Endothelial cell of umbilical vein (primary cell): ENCODE results near the gene WNT2. TPM values are rescaled to one million over a fixed set of nuclear protein-coding genes. Genes with fewer than 3 reads are reported as not detected.

Experiments used
- BruUV-seq: library from RNA; stranded (reverse); fragments of 400-500 nt; replicated peaks from 2 replicates; lab custom pipeline; 2021; lab: Mats Ljungman, UMichigan
- CTCF ChIA-PET: fragments of 300-600, 350-600 bp; sonication (Branson Sonifier 250); formaldehyde crosslinking; loops from one replicate; lab custom pipeline; 2021; ENCODE audit warnings: antibody characterized with exemption, inconsistent platforms; lab: Charles Lee
- POLR2A ChIA-PET: fragments of 300-600, 350-600 bp; sonication (Branson Sonifier 250); formaldehyde crosslinking; loops from one replicate; lab custom pipeline; 2021; ENCODE audit warnings: antibody characterized with exemption, inconsistent platforms; lab: Charles Lee
- DNase-seq: peaks from one replicate; pipeline ENCODE4 v3.0.0-alpha.2; 2011; ENCODE audit warnings: low read depth, low spot score
- FAIRE-seq: peaks from 2 replicates; lab custom pipeline; 2011; peaks lifted over from hg19 to GRCh38; lab: Jason Lieb, UNC
- H2AFZ ChIP-seq: 2 replicates; pipeline ENCODE4 v1.6.0; 2012; ENCODE audit warnings: low read depth, low read length, control low read depth, inconsistent platforms
- H3K27ac ChIP-seq: 2 replicates; pipeline ENCODE4 v1.5.1; 2011; ENCODE audit warnings: low read depth, mild to moderate bottlenecking, control low read depth, low read length, moderate library complexity; ENCODE audit not compliant: insufficient read depth
- H3K27me3 ChIP-seq, 2 experiments: 2 replicates each; pipeline versions ENCODE4 v1.6.0 to v1.6.1; 2011; ENCODE audit warnings: low read length in 2 of 2, mixed read lengths in 1 of 2; ENCODE audit not compliant: control insufficient read depth in 2 of 2, insufficient read depth in 2 of 2
- H3K36me3 ChIP-seq, 2 experiments: 2 replicates in 1 of 2; 3 replicates in 1 of 2; pipeline ENCODE4 v1.5.1; 2011; ENCODE audit warnings: low read length in 2 of 2, mild to moderate bottlenecking in 1 of 2, moderate library complexity in 1 of 2; ENCODE audit not compliant: control insufficient read depth in 2 of 2, insufficient read depth in 2 of 2; ENCODE audit errors: extremely low read depth in 1 of 2
- H3K4me1 ChIP-seq: 3 replicates; pipeline ENCODE4 v1.5.1; 2011; ENCODE audit warnings: mild to moderate bottlenecking, low read length; ENCODE audit not compliant: control insufficient read depth, insufficient read depth; ENCODE audit errors: extremely low read depth
- H3K4me2 ChIP-seq: 2 replicates; pipeline ENCODE4 v1.6.1; 2011; ENCODE audit warnings: low read length, control low read depth, mixed read lengths; ENCODE audit not compliant: insufficient read depth
- H3K4me3 ChIP-seq, 3 experiments: fragments of 200-600 bp in 1 of 3; sonication (generic), shearing (Covaris generic) in 1 of 3; replicated peaks in 1 of 3; 2 replicates each; pipeline ENCODE4 v1.5.1; 2011 to 2016; ENCODE audit warnings: control low read depth in 3 of 3, low read length in 3 of 3, mild to moderate bottlenecking in 2 of 3, inconsistent platforms in 1 of 3, low read depth in 1 of 3, moderate library complexity in 1 of 3; ENCODE audit not compliant: insufficient read depth in 1 of 3
- H3K79me2 ChIP-seq: 2 replicates; pipeline ENCODE4 v1.6.0; 2012; ENCODE audit warnings: low read length, inconsistent platforms; ENCODE audit not compliant: control insufficient read depth, insufficient read depth
- H3K9ac ChIP-seq: replicated peaks from 2 replicates; pipeline ENCODE3; 2011; ENCODE audit warnings: low read length, control low read depth; ENCODE audit not compliant: insufficient read depth; ENCODE audit errors: extremely low read depth
- H3K9me1 ChIP-seq: replicated peaks from 3 replicates; pipeline ENCODE4 v1.6.0; 2011; ENCODE audit warnings: mild to moderate bottlenecking, low read length; ENCODE audit not compliant: control insufficient read depth, insufficient read depth; ENCODE audit errors: extremely low read depth
- H3K9me3 ChIP-seq: replicated peaks from 2 replicates; pipeline ENCODE4 v1.5.1; 2012; ENCODE audit warnings: low read length, inconsistent platforms; ENCODE audit not compliant: control insufficient read depth, insufficient read depth
- H4K20me1 ChIP-seq: replicated peaks from 2 replicates; pipeline ENCODE3; 2011; ENCODE audit warnings: mild to moderate bottlenecking, low read length; ENCODE audit not compliant: control insufficient read depth, insufficient read depth; ENCODE audit errors: extremely low read depth
- CTCF ChIP-seq, 2 donors: IDR thresholded peaks; 1 replicate in 1 of 2; 2 replicates in 1 of 2; pipeline ENCODE4 v1.5.1; 2011; ENCODE audit warnings: low read length in 2 of 2, mild to moderate bottlenecking in 2 of 2, moderate library complexity in 2 of 2, control low read depth in 1 of 2, inconsistent platforms in 1 of 2, low read depth in 1 of 2; ENCODE audit not compliant: insufficient read depth in 1 of 2; ENCODE audit errors: extremely low read depth in 1 of 2
- EZH2 ChIP-seq: IDR thresholded peaks from 2 replicates; pipeline ENCODE4 v1.6.1; 2012; ENCODE audit warnings: borderline replicate concordance, low read depth, mild to moderate bottlenecking, moderate library complexity, low read length, inconsistent platforms; ENCODE audit not compliant: severe bottlenecking
- FOS ChIP-seq: IDR thresholded peaks from 2 replicates; pipeline ENCODE4 v1.6.1; 2011; ENCODE audit warnings: mild to moderate bottlenecking, low read length, moderate library complexity, borderline replicate concordance; ENCODE audit not compliant: insufficient read depth
- GATA2 ChIP-seq: IDR thresholded peaks from 2 replicates; pipeline ENCODE4 v1.7.0; 2011; ENCODE audit warnings: low read depth, mild to moderate bottlenecking, moderate library complexity, mixed read lengths, low read length; ENCODE audit not compliant: insufficient read length, insufficient read depth
- JUN ChIP-seq: IDR thresholded peaks from 2 replicates; pipeline ENCODE4 v1.6.1; 2011; ENCODE audit warnings: borderline replicate concordance, low read depth; ENCODE audit not compliant: insufficient read length, insufficient read depth
- MAX ChIP-seq: IDR thresholded peaks from 2 replicates; pipeline ENCODE4 v1.6.1; 2011; ENCODE audit not compliant: insufficient read depth, insufficient read length
- MYC ChIP-seq: IDR thresholded peaks from one replicate; pipeline ENCODE4 v1.6.1; 2011; ENCODE audit warnings: mild to moderate bottlenecking, low read depth, low read length
- POLR2A ChIP-seq: IDR thresholded peaks from 2 replicates; pipeline ENCODE4 v1.6.1; 2012; ENCODE audit warnings: low read depth, mild to moderate bottlenecking, control low read depth, low read length
- POLR2AphosphoS5 ChIP-seq: IDR thresholded peaks from 2 replicates; pipeline ENCODE4 v1.6.1; 2012; ENCODE audit warnings: low read depth, mild to moderate bottlenecking, control low read depth, low read length, moderate library complexity; ENCODE audit not compliant: insufficient read depth
- dilution Hi-C: fragments of 300-500 bp; cut with MboI; formaldehyde crosslinking; loops from one replicate; pipeline ENCODE4 v1.15.0; 2019; ENCODE audit warnings: low sequenced_read_pairs; ENCODE audit not compliant: extremely low pct_ligation_motif_present
- intact Hi-C: fragments of 100-400 bp; cut with micrococcal nuclease; formaldehyde crosslinking; loops from one replicate; pipeline ENCODE4 v1.10.0; 2022
- polyA plus RNA-seq, 4 experiments: library from polyadenylated mRNA; depleted of rRNA in 3 of 4; stranded (reverse) in 3 of 4; unstranded in 1 of 4; fragments of >200 nt; gene quantifications; 2 replicates each; pipeline versions ENCODE4 v1.2.1 to v1.2.3, GENCODE V29; 2011 to 2012; ENCODE audit warnings: missing spikeins in 1 of 4
- total RNA-seq: library from RNA; stranded (reverse); gene quantifications from 2 replicates; pipeline ENCODE4 v1.2.3, GENCODE V29; 2021

Gene WNT2
- total and polyA plus RNA-seq, 2 donors (not counting 3 experiments of a cell fraction or from before 2014, with no cell fraction given) = not detected

GRCh38 chr7:117262546-117262945 lies 60.3 kb downstream of the WNT2 start:
- ChIA-PET POLR2A (no interaction called here), CTCF (no interaction called here)
- TF ChIP-seq POLR2A (no peak), MYC (no peak), MAX (no peak), CTCF (IDR thresholded peaks at IDR 0.05; ENCODE audit: extremely low read depth in 1 of 2, insufficient read depth in 1 of 2, low read depth in 1 of 2, low read length in 2 of 2) (no peak), EZH2 (no peak), POLR2AphosphoS5 (no peak), FOS (no peak), JUN (no peak), GATA2 (no peak)
- FAIRE-seq (no peak), DNase-seq (no peak)
- H3K79me2 ChIP-seq = no peaks in the 10 kb centered on the region
- no peaks in the 10 kb centered on the region for H4K20me1 ChIP-seq
- H2AFZ ChIP-seq = no peak overlapping the region
- intact Hi-C loops = no loop called here
- H3K9ac ChIP-seq = no peak overlapping the region
- no peak overlapping the region for H3K4me2 ChIP-seq
- H3K36me3 ChIP-seq = no peaks in the 10 kb centered on the region
- no peaks in the 10 kb centered on the region for H3K4me1 ChIP-seq
- H3K4me3 ChIP-seq = no peak overlapping the region
- H3K9me1 ChIP-seq = no peaks in the 10 kb centered on the region
- no peaks in the 10 kb centered on the region for H3K9me3 ChIP-seq
- no TSS peak for BruUV-seq
- H3K27ac ChIP-seq = no peak overlapping the region
- dilution Hi-C loops = no loop called here
- H3K27me3 ChIP-seq = peaks cover 2 to 6% of the 10 kb centered on the region in 2 experiments
